Right lobe of liver (tissue), 6 donors: ENCODE results near the gene CDC25B. TPM values are rescaled to one million over a fixed set of nuclear protein-coding genes. Genes with fewer than 3 reads are reported as not detected.
A peak's percentile ranks its signal among the peaks of the same experiment; 100 is the strongest.

Source experiments
- ATAC-seq, 4 donors: fragments of 200-7000 bp; cut with Tn5 transposase; one replicate each; pipeline ENCODE4 v1.9.1; 2020; ENCODE audit warnings: mild to moderate bottlenecking in 4 of 4, moderate library complexity in 4 of 4
- DNase-seq, 3 donors: peaks; one replicate each; pipeline ENCODE4 v3.0.0-alpha.2; 2020
- H3K27ac ChIP-seq, 3 donors: fragments of 200-600 bp; one replicate each; pipeline ENCODE4 v1.8.0; 2022
- H3K27me3 ChIP-seq, 2 donors: fragments of 200-600 bp; one replicate each; pipeline ENCODE4 v1.8.0; 2022
- H3K36me3 ChIP-seq, 4 donors: fragments of 200-600 bp; sonication (generic) in 1 of 4; one replicate each; pipeline versions ENCODE4 v1.5.1 to v1.8.0; 2017 to 2022; ENCODE audit warnings: control low read depth in 1 of 4
- H3K4me1 ChIP-seq, 4 donors: fragments of 200-600 bp; sonication (generic) in 1 of 4; one replicate each; pipeline versions ENCODE4 v1.5.1 to v1.8.0; 2017 to 2022; ENCODE audit warnings: control low read depth in 1 of 4
- H3K4me3 ChIP-seq, 3 donors: fragments of 200-600 bp; one replicate each; pipeline ENCODE4 v1.8.0; 2022
- H3K9me3 ChIP-seq, 4 donors: fragments of 200-600 bp; sonication (generic) in 1 of 4; one replicate each; pipeline versions ENCODE4 v1.5.1 to v1.8.0; 2017 to 2022; ENCODE audit warnings: control low read depth in 1 of 4
- CTCF ChIP-seq, 4 donors: fragments of 200-600 bp in 3 of 4; fragments of 450-650 bp in 1 of 4; IDR thresholded peaks; one replicate each; pipeline versions ENCODE4 v1.5.1 to v1.8.0; 2016 to 2022; ENCODE audit warnings: antibody characterized with exemption in 4 of 4, mild to moderate bottlenecking in 2 of 4
- POLR2A ChIP-seq: fragments of 450-650 bp; IDR thresholded peaks from one replicate; pipeline ENCODE4 v1.6.1; 2017; ENCODE audit warnings: antibody characterized with exemption, mild to moderate bottlenecking
- WGBS: methylation state at CpG from one replicate; pipeline ENCODE4 v1.1.6; 2018; ENCODE audit warnings: low coverage, low lambda C conversion rate; ENCODE audit not compliant: insufficient coverage; ENCODE audit errors: missing lambda C conversion rate; 5-methylcytosine and 5-hydroxymethylcytosine counted together
- intact Hi-C, 2 donors: fragments of 100-400 bp; cut with DNase I; formaldehyde crosslinking; loops; one replicate each; pipeline versions ENCODE4 v1.11.2 to v1.14.1; 2022
- total RNA-seq, 6 experiments: library from RNA; depleted of rRNA in 2 of 6; stranded (reverse); fragments of >200 nt in 2 of 6; fragmentation: NEBNext Ultra II Directional in 3 of 6; extraction: Animal tissue kit (Norgen Biotek cat#: 25700) in 3 of 6; gene quantifications; one replicate each; pipeline versions ENCODE4 v1.1.0 to v1.2.4, GENCODE V29; 2016 to 2023
- donor health status: DM: no; HTN: yes; CAD: no.
- donor health status: DM: no; HTN: no; CAD: no.
- donor health status: DM: no; HTN: no; CAD: no.
- donor health status: DM: no; HTN: yes; CAD: no.
- donor health status: DM: no; HTN: yes; CAD: no.

CDC25B gene
- total RNA-seq, 6 experiments from 2014 or later = 10.9 to 28.7 (median 16.5) TPM

GRCh38 chr20:3765171-3765882 is 30.8 kb upstream of the CDC25B start:
- Histone ChIP-seq H3K36me3 (no peaks in the 10 kb centered on the region), H3K9me3 (no peaks in the 10 kb centered on the region), H3K4me1 (peaks cover 0 to 14% (median 4%) of the 10 kb centered on the region in 4 donors), H3K27ac (no peak overlapping the region), H3K4me3 (no peak overlapping the region), H3K27me3 (no peaks in the 10 kb centered on the region)
- intact Hi-C loops = no loop called here
- TF ChIP-seq POLR2A (no peak), CTCF (IDR thresholded peaks at IDR 0.05) (no peak)
- no peak for DNase-seq
- WGBS = 72% methylated on average over 2 of the region's 3 CpGs
- no peak for ATAC-seq

GRCh38 chr20:3766422-3767109 is 29.5 kb upstream of the CDC25B start:
- Histone ChIP-seq H3K4me1 (peaks cover 0 to 14% (median 4%) of the 10 kb centered on the region in 4 donors), H3K36me3 (no peaks in the 10 kb centered on the region), H3K9me3 (no peaks in the 10 kb centered on the region), H3K27me3 (no peaks in the 10 kb centered on the region), H3K4me3 (peak overlapping the region in 2 of 3 donors; percentile 75 to 81), H3K27ac (no peak overlapping the region)
- intact Hi-C loops = no loop called here
- no peak for TF ChIP-seq POLR2A
- no peak for TF ChIP-seq CTCF (IDR thresholded peaks at IDR 0.05)
- 40% methylated on average over 4 of the region's 9 CpGs for WGBS
- no peak for ATAC-seq
- DNase-seq = peak in 1 of 3 donors; percentile 21

DNA sequence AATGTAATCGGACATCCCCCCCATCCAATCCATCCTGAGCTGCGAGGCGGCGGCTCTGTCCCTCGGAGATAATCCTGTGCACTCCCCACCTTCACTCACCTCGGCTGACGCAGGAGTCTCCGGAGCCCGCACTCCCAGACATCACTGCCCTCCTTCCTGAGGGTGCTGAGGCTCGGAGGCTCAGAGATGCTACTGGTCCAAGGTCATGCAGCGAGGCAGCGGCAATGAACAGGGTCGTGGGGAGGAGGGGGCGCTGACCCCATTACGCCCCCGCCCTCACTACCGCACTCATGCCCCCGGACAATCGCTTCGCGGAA is 29.0 kb upstream of the CDC25B start:
- H3K9me3 ChIP-seq = no peaks in the 10 kb centered on the region
- H3K36me3 ChIP-seq = no peaks in the 10 kb centered on the region
- DNase-seq (peak in 1 of 3 donors; percentile 38), ATAC-seq (no peak)
- no peak overlapping the region for H3K27ac ChIP-seq
- WGBS = 36% methylated on average over 7 of the region's 21 CpGs
- H3K4me1 ChIP-seq = peaks cover 0 to 14% (median 4%) of the 10 kb centered on the region in 4 donors
- H3K4me3 ChIP-seq = peak overlapping the region; percentile 59 to 81 (median 75)
- no peaks in the 10 kb centered on the region for H3K27me3 ChIP-seq
- intact Hi-C loops = no loop called here
- TF ChIP-seq POLR2A = no peak

GRCh38 chr20:3767427-3768341 is 28.4 kb upstream of the CDC25B start, which contains the start of gene ADISSP:
ADISSP (minus strand) TSS chr20:3767753; CDS start chr20:3760100, 7,653 bp downstream.
- TF ChIP-seq CTCF (IDR thresholded peaks at IDR 0.05) = no peak
- TF ChIP-seq POLR2A = peak; percentile 52
- 0% methylated on average over 5 of the region's 80 CpGs for WGBS
- no peaks in the 10 kb centered on the region for H3K9me3 ChIP-seq
- peak; percentile 99 to 100 (median 99) for DNase-seq
- ATAC-seq = peak; percentile 93 to 97 (median 96)
- peak within 1 kb of the TSS; percentile 56 to 73 (median 60) for H3K27ac ChIP-seq
- intact Hi-C loops = no loop called here
- H3K27me3 ChIP-seq = no peaks in the 10 kb centered on the region
- no peaks in the 10 kb centered on the region for H3K36me3 ChIP-seq
- peak within 1 kb of the TSS; percentile 59 to 81 (median 75) for H3K4me3 ChIP-seq
- peaks cover 0 to 14% (median 4%) of the 10 kb centered on the region in 4 donors for H3K4me1 ChIP-seq
